BLaER1 (cell line): ENCODE results near the gene ARFGEF3.

Experiments used
- H3K27ac ChIP-seq: shearing (Covaris generic); formaldehyde crosslinking; 2 replicates; pipeline ENCODE4 v1.8.1; 2022
- H3K27me3 ChIP-seq: shearing (Covaris generic); formaldehyde crosslinking; 2 replicates; pipeline ENCODE4 v1.8.1; 2022
- H3K36me3 ChIP-seq: shearing (Covaris generic); formaldehyde crosslinking; 2 replicates; pipeline ENCODE4 v1.8.1; 2022
- H3K4me1 ChIP-seq: shearing (Covaris generic); formaldehyde crosslinking; 2 replicates; pipeline ENCODE4 v1.8.1; 2022
- H3K4me2 ChIP-seq: shearing (Covaris generic); formaldehyde crosslinking; 2 replicates; pipeline ENCODE4 v1.8.1; 2022
- H3K4me3 ChIP-seq: shearing (Covaris generic); formaldehyde crosslinking; 2 replicates; pipeline ENCODE4 v1.8.1; 2022
- H3K9ac ChIP-seq: shearing (Covaris generic); formaldehyde crosslinking; 2 replicates; pipeline ENCODE4 v1.8.1; 2022
- H3K9me3 ChIP-seq: shearing (Covaris generic); formaldehyde crosslinking; 2 replicates; pipeline ENCODE4 v1.8.1; 2022
- H4K20me1 ChIP-seq: shearing (Covaris generic); formaldehyde crosslinking; 2 replicates; pipeline ENCODE4 v1.8.1; 2022
- Cebpa-rat ChIP-seq: shearing (Covaris generic); IDR thresholded peaks from 2 replicates; pipeline ENCODE4 v1.8.1; 2022

Gene ARFGEF3

GRCh38 chr6:138302554-138302953 is 140.8 kb downstream of the ARFGEF3 start:
- Histone ChIP-seq H3K4me1 (no peaks in the 10 kb centered on the region), H3K36me3 (no peaks in the 10 kb centered on the region), H3K27ac (no peak overlapping the region), H3K9me3 (no peaks in the 10 kb centered on the region), H3K27me3 (no peaks in the 10 kb centered on the region), H4K20me1 (no peaks in the 10 kb centered on the region), H3K9ac (no peak overlapping the region), H3K4me2 (no peak overlapping the region), H3K4me3 (no peak overlapping the region)
- TF ChIP-seq Cebpa-rat = no peak

- no peak overlapping the region for H3K4me3 ChIP-seq
- no peaks in the 10 kb centered on the region for H3K9me3 ChIP-seq
- no peak for TF ChIP-seq Cebpa-rat
- H3K36me3 ChIP-seq = no peaks in the 10 kb centered on the region
- H3K27ac ChIP-seq = no peak overlapping the region
- H3K4me1 ChIP-seq = no peaks in the 10 kb centered on the region
- no peak overlapping the region for H3K4me2 ChIP-seq
- no peaks in the 10 kb centered on the region for H3K27me3 ChIP-seq
- no peaks in the 10 kb centered on the region for H4K20me1 ChIP-seq
- no peak overlapping the region for H3K9ac ChIP-seq
These were observed 145.6 kb downstream of the ARFGEF3 start for GRCh38 chr6:138307352-138307751.

GRCh38 chr6:138307816-138308730 is 146.3 kb downstream of the ARFGEF3 start:
- H3K27me3 ChIP-seq = no peaks in the 10 kb centered on the region
- no peak overlapping the region for H3K4me2 ChIP-seq
- H3K27ac ChIP-seq = no peak overlapping the region
- H4K20me1 ChIP-seq = no peaks in the 10 kb centered on the region
- no peaks in the 10 kb centered on the region for H3K9me3 ChIP-seq
- H3K4me1 ChIP-seq = no peaks in the 10 kb centered on the region
- TF ChIP-seq Cebpa-rat = no peak
- H3K9ac ChIP-seq = no peak overlapping the region
- no peak overlapping the region for H3K4me3 ChIP-seq
- H3K36me3 ChIP-seq = no peaks in the 10 kb centered on the region

GRCh38 chr6:138308731-138309110 is 147.0 kb downstream of the ARFGEF3 start:
- H3K4me3 ChIP-seq = no peak overlapping the region
- H4K20me1 ChIP-seq = no peaks in the 10 kb centered on the region
- no peak overlapping the region for H3K27ac ChIP-seq
- no peak for TF ChIP-seq Cebpa-rat
- H3K4me1 ChIP-seq = no peaks in the 10 kb centered on the region
- H3K9me3 ChIP-seq = no peaks in the 10 kb centered on the region
- no peak overlapping the region for H3K4me2 ChIP-seq
- no peaks in the 10 kb centered on the region for H3K36me3 ChIP-seq
- no peaks in the 10 kb centered on the region for H3K27me3 ChIP-seq
- no peak overlapping the region for H3K9ac ChIP-seq

GRCh38 chr6:138309695-138310094 is 148.0 kb downstream of the ARFGEF3 start:
- H3K36me3 ChIP-seq = no peaks in the 10 kb centered on the region
- no peak overlapping the region for H3K9ac ChIP-seq
- no peak for TF ChIP-seq Cebpa-rat
- no peak overlapping the region for H3K27ac ChIP-seq
- no peak overlapping the region for H3K4me2 ChIP-seq
- H3K4me1 ChIP-seq = no peaks in the 10 kb centered on the region
- no peak overlapping the region for H3K4me3 ChIP-seq
- H4K20me1 ChIP-seq = no peaks in the 10 kb centered on the region
- H3K9me3 ChIP-seq = no peaks in the 10 kb centered on the region
- H3K27me3 ChIP-seq = no peaks in the 10 kb centered on the region

GRCh38 chr6:138310294-138310693 is 148.6 kb downstream of the ARFGEF3 start:
- Histone ChIP-seq H3K4me1 (no peaks in the 10 kb centered on the region), H3K9me3 (no peaks in the 10 kb centered on the region), H3K36me3 (no peaks in the 10 kb centered on the region)

GRCh38 chr6:138310821-138311220 is 149.1 kb downstream of the ARFGEF3 start:
- no peaks in the 10 kb centered on the region for H4K20me1 ChIP-seq
- H3K4me1 ChIP-seq = no peaks in the 10 kb centered on the region
- H3K9me3 ChIP-seq = no peaks in the 10 kb centered on the region
- no peak overlapping the region for H3K4me2 ChIP-seq
- H3K27ac ChIP-seq = no peak overlapping the region
- no peak for TF ChIP-seq Cebpa-rat
- H3K4me3 ChIP-seq = no peak overlapping the region
- no peaks in the 10 kb centered on the region for H3K27me3 ChIP-seq
- H3K9ac ChIP-seq = no peak overlapping the region
- no peaks in the 10 kb centered on the region for H3K36me3 ChIP-seq

More at GRCh38 chr6:138310294-138310693, 148.6 kb downstream of the ARFGEF3 start:
- H3K4me3 ChIP-seq = no peak overlapping the region
- no peak for TF ChIP-seq Cebpa-rat
- no peak overlapping the region for H3K4me2 ChIP-seq
- H4K20me1 ChIP-seq = no peaks in the 10 kb centered on the region
- no peak overlapping the region for H3K27ac ChIP-seq
- H3K27me3 ChIP-seq = no peaks in the 10 kb centered on the region
- no peak overlapping the region for H3K9ac ChIP-seq

GRCh38 chr6:138311268-138311667 is 149.5 kb downstream of the ARFGEF3 start:
- no peak for TF ChIP-seq Cebpa-rat
- Histone ChIP-seq H3K4me1 (no peaks in the 10 kb centered on the region), H3K27ac (no peak overlapping the region), H3K4me3 (no peak overlapping the region), H4K20me1 (no peaks in the 10 kb centered on the region), H3K9me3 (no peaks in the 10 kb centered on the region), H3K9ac (no peak overlapping the region), H3K4me2 (no peak overlapping the region), H3K36me3 (no peaks in the 10 kb centered on the region), H3K27me3 (no peaks in the 10 kb centered on the region)

GRCh38 chr6:138318741-138319375 is 157.1 kb downstream of the ARFGEF3 start:
- Histone ChIP-seq H3K4me1 (no peaks in the 10 kb centered on the region), H3K4me2 (no peak overlapping the region), H3K27me3 (no peaks in the 10 kb centered on the region), H4K20me1 (no peaks in the 10 kb centered on the region), H3K4me3 (no peak overlapping the region), H3K9ac (no peak overlapping the region), H3K9me3 (peaks cover 7% of the 10 kb centered on the region), H3K36me3 (no peaks in the 10 kb centered on the region), H3K27ac (no peak overlapping the region)
- TF ChIP-seq Cebpa-rat = no peak

GRCh38 chr6:138321934-138322333 is 160.2 kb downstream of the ARFGEF3 start:
- H3K4me2 ChIP-seq = no peak overlapping the region
- no peaks in the 10 kb centered on the region for H3K36me3 ChIP-seq
- H4K20me1 ChIP-seq = no peaks in the 10 kb centered on the region
- H3K9me3 ChIP-seq = peaks cover 7% of the 10 kb centered on the region
- H3K4me1 ChIP-seq = no peaks in the 10 kb centered on the region
- H3K27me3 ChIP-seq = no peaks in the 10 kb centered on the region
- TF ChIP-seq Cebpa-rat = no peak
- H3K4me3 ChIP-seq = no peak overlapping the region
- H3K9ac ChIP-seq = no peak overlapping the region
- H3K27ac ChIP-seq = no peak overlapping the region
